Mesendoderm (in vitro differentiated cells): Measurements from ENCODE around the gene TUBGCP6.

Source experiments
- DNase-seq: peaks from one replicate; pipeline ENCODE4 v3.0.0; 2013
- H2AK5ac ChIP-seq: 2 replicates; pipeline ENCODE4 v1.6.1; 2013; ENCODE audit warnings: low read length, inconsistent platforms
- H2BK120ac ChIP-seq: 2 replicates; pipeline ENCODE4 v1.6.1; 2013; ENCODE audit warnings: low read depth, mild to moderate bottlenecking, low read length, moderate library complexity, mixed read lengths
- H2BK15ac ChIP-seq: replicated peaks from 2 replicates; pipeline ENCODE4 v1.6.1; 2013; ENCODE audit warnings: low read depth, mild to moderate bottlenecking, moderate library complexity
- H2BK5ac ChIP-seq: 2 replicates; pipeline ENCODE4 v1.6.1; 2013; ENCODE audit warnings: low read length, inconsistent platforms
- H3K18ac ChIP-seq: 2 replicates; pipeline ENCODE4 v1.6.1; 2013; ENCODE audit warnings: mild to moderate bottlenecking, low read length, mixed read lengths
- H3K23ac ChIP-seq: one replicate; pipeline ENCODE4 v1.6.1; 2013; ENCODE audit warnings: low read length
- H3K27ac ChIP-seq: 2 replicates; pipeline ENCODE4 v1.5.1; 2013; ENCODE audit warnings: low read depth, mild to moderate bottlenecking, inconsistent platforms, low read length, moderate library complexity
- H3K27me3 ChIP-seq: 2 replicates; pipeline ENCODE4 v1.6.1; 2013; ENCODE audit warnings: low read length, control low read depth, mild to moderate bottlenecking, inconsistent platforms; ENCODE audit not compliant: insufficient read depth, poor library complexity
- H3K36me3 ChIP-seq: 2 replicates; pipeline ENCODE4 v1.6.1; 2013; ENCODE audit warnings: low read length, inconsistent platforms; ENCODE audit not compliant: control insufficient read depth, insufficient read depth
- H3K4ac ChIP-seq: one replicate; pipeline ENCODE4 v1.6.1; 2013; ENCODE audit warnings: low read depth, mild to moderate bottlenecking, low read length, moderate library complexity
- H3K4me1 ChIP-seq: 2 replicates; pipeline ENCODE4 v1.6.1; 2013; ENCODE audit warnings: low read depth, low read length, inconsistent platforms; ENCODE audit not compliant: control insufficient read depth
- H3K4me2 ChIP-seq: 2 replicates; pipeline ENCODE4 v1.6.1; 2013; ENCODE audit warnings: low read length
- H3K4me3 ChIP-seq: 2 replicates; pipeline ENCODE4 v1.5.1; 2013; ENCODE audit warnings: mild to moderate bottlenecking, low read length
- H3K56ac ChIP-seq: one replicate; pipeline ENCODE4 v1.6.1; 2013; ENCODE audit warnings: low read length
- H3K79me1 ChIP-seq: 2 replicates; pipeline ENCODE4 v1.6.1; 2013; ENCODE audit warnings: low read length, inconsistent platforms
- H3K79me2 ChIP-seq: 2 replicates; pipeline ENCODE4 v1.6.1; 2013; ENCODE audit warnings: mild to moderate bottlenecking, low read length; ENCODE audit not compliant: control insufficient read depth, insufficient read depth
- H3K9ac ChIP-seq: 2 replicates; pipeline ENCODE4 v1.6.1; 2013; ENCODE audit warnings: low read length, inconsistent platforms
- H4K5ac ChIP-seq: one replicate; pipeline ENCODE4 v1.6.1; 2013; ENCODE audit warnings: low read length
- H4K8ac ChIP-seq: one replicate; pipeline ENCODE4 v1.6.1; 2013; ENCODE audit warnings: low read depth, mild to moderate bottlenecking, control low read depth, low read length, moderate library complexity
- WGBS: extraction: QIAGEN DNeasy Blood & Tissue Kit; methylation state at CpG from one replicate; pipeline ENCODE4 v1.1.7; 2013; ENCODE audit warnings: low lambda C conversion rate, missing lambda C conversion rate; ENCODE audit not compliant: insufficient coverage; ENCODE audit errors: extremely low coverage; 5-methylcytosine and 5-hydroxymethylcytosine counted together

The TUBGCP6 gene

DNA sequence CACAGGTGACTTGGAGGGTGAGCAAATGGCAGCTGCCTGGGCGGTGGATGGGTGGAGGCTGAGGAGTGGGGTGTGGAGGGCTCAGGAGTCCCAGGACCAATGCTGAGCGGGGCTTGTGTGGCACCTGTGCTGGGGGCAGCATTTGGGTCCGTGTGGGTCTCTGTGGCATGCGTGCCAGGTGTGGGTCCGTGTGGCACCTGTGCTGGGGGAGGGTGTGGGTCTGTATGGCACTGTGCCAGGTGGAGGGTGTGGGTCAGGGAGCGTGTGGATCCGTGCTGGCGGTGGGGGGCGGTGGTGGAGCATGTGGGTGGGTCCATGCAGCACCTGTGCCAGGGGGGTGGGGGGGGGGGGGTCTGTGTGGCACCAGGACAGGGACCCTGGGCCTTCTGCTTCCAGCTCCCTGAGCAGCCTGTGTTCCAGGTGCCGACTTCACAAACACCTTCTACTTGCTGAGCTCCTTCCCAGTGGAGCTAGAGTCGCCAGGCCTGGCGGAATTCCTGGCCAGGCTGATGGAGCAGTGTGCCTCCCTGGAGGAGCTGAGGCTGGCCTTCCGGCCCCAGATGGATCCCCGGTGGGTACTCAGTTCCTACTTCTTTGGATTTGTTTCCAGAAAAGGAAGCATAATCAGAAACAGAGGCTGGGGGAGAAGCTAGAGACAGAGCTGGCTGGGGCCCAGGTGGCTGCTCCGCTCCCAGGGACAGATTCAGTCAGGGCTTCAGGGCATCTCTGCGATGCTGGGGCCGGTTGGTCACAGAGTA lies 29.3 kb downstream of the TUBGCP6 start:
- Histone ChIP-seq H2BK15ac (no peak overlapping the region), H4K5ac (no peak overlapping the region), H3K4me3 (no peak overlapping the region), H2BK5ac (no peak overlapping the region), H3K79me2 (no peaks in the 10 kb centered on the region), H3K27me3 (no peaks in the 10 kb centered on the region), H3K36me3 (peaks cover 5% of the 10 kb centered on the region), H3K4me2 (no peak overlapping the region), H3K4ac (no peak overlapping the region), H3K4me1 (no peaks in the 10 kb centered on the region), H3K79me1 (peaks cover 1% of the 10 kb centered on the region), H3K27ac (no peak overlapping the region), H2BK120ac (no peak overlapping the region), H4K8ac (no peak overlapping the region), H2AK5ac (no peak overlapping the region), H3K56ac (no peak overlapping the region), H3K18ac (no peak overlapping the region), H3K9ac (no peak overlapping the region), H3K23ac (no peak overlapping the region)
- no CpG with 5 or more reads among the region's 17 CpGs for WGBS
- DNase-seq: no peak

GRCh38 chr22:50213263-50213662 lies 31.6 kb downstream of the TUBGCP6 start:
- H4K5ac ChIP-seq: no peak overlapping the region
- H3K79me2 ChIP-seq: no peaks in the 10 kb centered on the region
- no peak overlapping the region for H3K27ac ChIP-seq
- no peak overlapping the region for H3K18ac ChIP-seq
- H3K79me1 ChIP-seq: peaks cover 1% of the 10 kb centered on the region
- H3K4me1 ChIP-seq: no peaks in the 10 kb centered on the region
- no peak overlapping the region for H3K4ac ChIP-seq
- H3K4me3 ChIP-seq: no peak overlapping the region
- no peak overlapping the region for H3K23ac ChIP-seq
- H3K4me2 ChIP-seq: no peak overlapping the region
- no peak overlapping the region for H3K9ac ChIP-seq
- H4K8ac ChIP-seq: no peak overlapping the region
- no peak overlapping the region for H2AK5ac ChIP-seq
- no peak overlapping the region for H2BK15ac ChIP-seq
- peaks cover 5% of the 10 kb centered on the region for H3K36me3 ChIP-seq
- WGBS: no CpG with 5 or more reads among the region's 9 CpGs
- no peak overlapping the region for H3K56ac ChIP-seq
- H2BK120ac ChIP-seq: no peak overlapping the region
- DNase-seq: no peak
- no peaks in the 10 kb centered on the region for H3K27me3 ChIP-seq
- no peak overlapping the region for H2BK5ac ChIP-seq

DNA sequence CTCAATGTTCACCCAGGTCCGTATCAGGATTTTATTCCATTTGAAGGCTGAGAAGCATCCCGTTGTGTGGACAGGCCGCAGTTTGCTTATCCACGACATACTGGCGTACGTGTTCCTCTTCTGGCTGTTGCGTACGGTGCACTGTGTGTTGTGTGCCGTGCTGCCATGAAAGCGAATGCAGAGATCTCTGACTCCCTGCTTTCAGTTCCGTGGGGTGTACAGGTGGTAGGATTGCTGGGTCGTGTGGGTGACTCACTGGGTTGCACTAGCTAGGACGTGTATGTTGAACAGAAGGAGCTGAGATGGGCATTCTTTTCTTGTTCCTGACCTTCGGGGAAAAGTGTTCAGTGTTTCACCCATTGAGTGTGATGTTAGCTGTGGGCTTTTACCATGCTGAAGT lies 33.7 kb downstream of the TUBGCP6 start:
- Histone ChIP-seq H3K4me1 (no peaks in the 10 kb centered on the region), H4K5ac (no peak overlapping the region), H3K4me2 (no peak overlapping the region), H2BK5ac (no peak overlapping the region), H4K8ac (no peak overlapping the region), H3K4ac (no peak overlapping the region), H3K27ac (no peak overlapping the region), H3K79me2 (no peaks in the 10 kb centered on the region), H3K36me3 (peaks cover 3% of the 10 kb centered on the region), H3K56ac (no peak overlapping the region), H3K18ac (no peak overlapping the region), H3K4me3 (no peak overlapping the region), H3K23ac (no peak overlapping the region), H3K79me1 (peaks cover 1% of the 10 kb centered on the region), H2AK5ac (no peak overlapping the region), H2BK120ac (no peak overlapping the region), H2BK15ac (no peak overlapping the region), H3K9ac (no peak overlapping the region), H3K27me3 (no peaks in the 10 kb centered on the region)
- DNase-seq: no peak
- WGBS: no CpG with 5 or more reads among the region's 14 CpGs

DNA sequence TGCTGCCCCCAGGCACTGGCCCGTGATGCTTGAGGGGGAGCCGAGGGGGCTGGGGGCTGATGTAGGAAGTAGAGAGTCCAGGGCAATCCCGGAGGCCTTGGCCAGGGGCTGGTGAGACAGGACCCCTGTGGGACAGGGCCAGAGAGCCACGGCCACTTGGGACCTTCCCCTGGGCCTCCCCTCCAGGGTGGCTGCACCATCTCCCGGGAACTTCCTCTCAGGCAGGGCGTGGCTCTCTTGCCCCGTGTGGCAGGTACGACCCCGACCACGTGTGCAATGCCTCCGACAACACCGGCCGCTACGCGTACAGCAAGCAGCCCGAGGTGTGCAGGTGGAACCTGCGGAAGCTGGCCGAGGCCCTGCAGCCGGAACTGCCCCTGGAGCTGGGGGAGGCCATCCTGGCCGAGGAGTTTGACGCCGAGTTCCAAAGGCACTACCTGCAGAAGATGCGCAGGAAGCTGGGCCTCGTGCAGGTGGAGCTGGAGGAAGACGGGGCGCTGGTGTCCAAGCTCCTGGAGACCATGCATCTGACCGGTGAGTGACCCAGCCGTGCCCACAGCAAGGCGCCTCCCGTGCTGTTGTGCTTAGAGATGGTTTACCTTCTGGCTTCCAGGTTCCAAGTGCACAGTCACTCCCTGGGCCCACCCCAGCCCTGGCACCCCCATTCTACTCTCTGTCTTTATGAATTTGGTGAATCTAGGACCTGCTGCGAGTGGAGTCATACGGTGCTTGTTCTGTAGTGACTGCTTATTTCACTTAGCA lies 34.3 kb downstream of the TUBGCP6 start:
- Histone ChIP-seq H2BK15ac (no peak overlapping the region), H3K79me1 (peaks cover 1% of the 10 kb centered on the region), H3K56ac (no peak overlapping the region), H4K5ac (no peak overlapping the region), H2BK5ac (no peak overlapping the region), H2BK120ac (no peak overlapping the region), H3K27ac (no peak overlapping the region), H3K79me2 (no peaks in the 10 kb centered on the region), H4K8ac (no peak overlapping the region), H3K23ac (no peak overlapping the region), H3K27me3 (no peaks in the 10 kb centered on the region), H3K9ac (no peak overlapping the region), H3K18ac (no peak overlapping the region), H3K4me2 (no peak overlapping the region), H2AK5ac (no peak overlapping the region), H3K4me1 (no peaks in the 10 kb centered on the region), H3K4ac (no peak overlapping the region), H3K4me3 (no peak overlapping the region), H3K36me3 (peaks cover 2% of the 10 kb centered on the region)
- WGBS: no CpG with 5 or more reads among the region's 32 CpGs
- no peak for DNase-seq

GRCh38 chr22:50209893-50210292 lies 34.9 kb downstream of the TUBGCP6 start:
- H2AK5ac ChIP-seq: no peak overlapping the region
- no peak overlapping the region for H4K5ac ChIP-seq
- no peak overlapping the region for H3K4me3 ChIP-seq
- no peak overlapping the region for H3K56ac ChIP-seq
- DNase-seq: peak; percentile 52
- no peak overlapping the region for H2BK15ac ChIP-seq
- H3K79me2 ChIP-seq: no peaks in the 10 kb centered on the region
- no peaks in the 10 kb centered on the region for H3K27me3 ChIP-seq
- no peak overlapping the region for H4K8ac ChIP-seq
- no peak overlapping the region for H3K27ac ChIP-seq
- no peak overlapping the region for H2BK120ac ChIP-seq
- no peak overlapping the region for H2BK5ac ChIP-seq
- no peak overlapping the region for H3K4me2 ChIP-seq
- no CpG with 5 or more reads among the region's 20 CpGs for WGBS
- H3K18ac ChIP-seq: no peak overlapping the region
- H3K23ac ChIP-seq: no peak overlapping the region
- H3K9ac ChIP-seq: no peak overlapping the region
- H3K79me1 ChIP-seq: peaks cover 1% of the 10 kb centered on the region
- H3K36me3 ChIP-seq: peaks cover 2% of the 10 kb centered on the region
- no peaks in the 10 kb centered on the region for H3K4me1 ChIP-seq
- H3K4ac ChIP-seq: no peak overlapping the region
